ENCODE results near the gene MGA.

MGA gene

DNA sequence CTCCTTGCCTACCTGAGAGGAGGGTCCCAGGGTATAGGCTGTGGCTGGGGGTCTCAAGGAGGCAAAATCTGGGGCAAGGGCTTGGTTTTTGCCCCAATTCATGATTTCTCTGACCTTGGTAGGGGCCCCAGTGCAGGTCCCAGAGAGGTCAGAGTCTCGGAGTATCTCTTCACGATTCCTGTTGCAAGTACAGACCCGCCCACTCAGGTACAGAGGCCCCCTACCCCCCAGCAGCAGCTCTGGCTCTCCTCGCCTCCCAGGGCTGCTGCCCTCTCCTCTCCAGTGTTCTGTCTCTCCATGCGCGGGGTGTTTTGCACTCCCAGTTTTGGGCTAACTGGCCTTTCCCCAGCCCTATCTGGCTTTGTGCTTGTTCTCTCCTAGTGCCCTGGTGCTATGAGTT lies 162.3 kb downstream of the MGA start:
- DNase-seq (ENCODE audit: low read depth): no peak
- TF ChIP-seq, protein P1, sequence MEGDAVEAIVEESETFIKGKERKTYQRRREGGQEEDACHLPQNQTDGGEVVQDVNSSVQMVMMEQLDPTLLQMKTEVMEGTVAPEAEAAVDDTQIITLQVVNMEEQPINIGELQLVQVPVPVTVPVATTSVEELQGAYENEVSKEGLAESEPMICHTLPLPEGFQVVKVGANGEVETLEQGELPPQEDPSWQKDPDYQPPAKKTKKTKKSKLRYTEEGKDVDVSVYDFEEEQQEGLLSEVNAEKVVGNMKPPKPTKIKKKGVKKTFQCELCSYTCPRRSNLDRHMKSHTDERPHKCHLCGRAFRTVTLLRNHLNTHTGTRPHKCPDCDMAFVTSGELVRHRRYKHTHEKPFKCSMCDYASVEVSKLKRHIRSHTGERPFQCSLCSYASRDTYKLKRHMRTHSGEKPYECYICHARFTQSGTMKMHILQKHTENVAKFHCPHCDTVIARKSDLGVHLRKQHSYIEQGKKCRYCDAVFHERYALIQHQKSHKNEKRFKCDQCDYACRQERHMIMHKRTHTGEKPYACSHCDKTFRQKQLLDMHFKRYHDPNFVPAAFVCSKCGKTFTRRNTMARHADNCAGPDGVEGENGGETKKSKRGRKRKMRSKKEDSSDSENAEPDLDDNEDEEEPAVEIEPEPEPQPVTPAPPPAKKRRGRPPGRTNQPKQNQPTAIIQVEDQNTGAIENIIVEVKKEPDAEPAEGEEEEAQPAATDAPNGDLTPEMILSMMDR (IDR thresholded peaks at IDR 0.05; ENCODE audit: low read length, missing control alignments): no peak
- H3K4me3 ChIP-seq (replicated peaks; ENCODE audit: low read depth, low read length): no peak overlapping the region
